GM19372 (cell line): Measurements from ENCODE around the gene BLOC1S6.

ENCODE experiments used
- ATAC-seq: cut with Tn5 transposase; IDR thresholded peaks from one replicate; pipeline ENCODE4 v1.9.1; 2021; ENCODE audit warnings: mild to moderate bottlenecking, low read depth, moderate library complexity; ENCODE audit not compliant: unreplicated experiment

BLOC1S6 gene

DNA sequence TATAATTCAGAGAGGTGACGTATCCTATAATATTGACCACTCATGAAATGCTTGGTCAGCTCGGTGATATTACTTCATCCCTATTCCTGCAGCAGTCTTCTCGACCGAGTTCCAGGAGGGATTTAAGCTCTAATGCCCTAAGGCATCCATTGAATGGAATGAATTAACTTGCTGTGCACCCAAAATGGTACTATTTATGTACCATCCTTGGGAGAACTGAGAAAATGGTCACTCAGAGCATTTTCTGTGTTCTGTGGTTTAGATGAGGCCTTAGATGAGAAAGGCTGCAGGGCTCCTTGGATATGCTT is 638 bp downstream of the BLOC1S6 start:
- ATAC-seq = no peak

DNA sequence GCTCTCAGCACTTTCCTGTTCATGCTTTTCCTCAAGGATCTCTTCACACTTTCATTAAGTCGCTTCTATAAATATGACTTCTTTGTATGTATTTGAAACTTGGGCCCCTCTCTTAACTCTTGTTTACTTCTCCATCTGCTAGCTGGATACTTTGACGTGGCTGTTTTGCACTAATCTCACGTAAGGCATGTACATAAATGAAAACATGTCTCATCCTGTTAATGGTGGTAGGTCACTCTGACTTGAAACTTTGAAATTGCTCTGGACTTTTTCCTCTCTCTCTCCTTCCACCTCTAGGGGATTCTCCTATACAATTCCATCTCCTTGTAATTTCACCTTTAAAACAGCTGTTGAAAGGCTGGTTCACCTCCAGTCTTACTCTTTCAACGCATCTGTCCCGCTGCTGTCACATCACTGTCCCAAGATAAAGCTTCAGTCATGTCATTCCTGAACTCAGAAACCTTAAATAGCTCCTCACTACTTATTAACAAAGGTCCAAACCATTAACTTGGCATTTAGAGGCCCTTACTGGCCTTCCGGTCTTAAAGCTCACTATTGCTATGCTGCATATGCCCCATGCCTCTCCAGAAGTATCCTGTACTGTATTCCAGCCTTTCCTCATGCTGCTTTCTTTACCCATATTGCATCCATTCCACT is 1.2 kb downstream of the BLOC1S6 start:
- ATAC-seq = no peak

DNA sequence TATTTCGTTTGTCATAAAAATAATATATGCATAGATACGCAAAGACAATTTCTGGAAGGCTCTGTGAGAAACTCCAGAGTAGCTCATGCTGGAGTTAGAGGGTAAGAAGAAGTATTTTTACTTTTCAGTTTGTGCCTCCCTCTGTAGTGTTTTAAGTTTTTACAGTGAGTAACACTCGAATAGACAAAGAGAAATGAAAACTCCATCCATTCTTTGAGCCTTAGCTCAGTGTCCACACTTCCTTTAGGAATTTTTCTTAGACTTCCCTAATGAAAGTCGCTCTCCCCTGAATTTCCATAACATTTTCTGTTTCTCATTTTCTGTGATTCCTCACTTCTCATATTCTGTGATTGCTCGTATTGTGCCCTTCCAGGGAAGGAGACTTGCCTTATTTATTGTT is 2.1 kb downstream of the BLOC1S6 start:
- no peak for ATAC-seq

DNA sequence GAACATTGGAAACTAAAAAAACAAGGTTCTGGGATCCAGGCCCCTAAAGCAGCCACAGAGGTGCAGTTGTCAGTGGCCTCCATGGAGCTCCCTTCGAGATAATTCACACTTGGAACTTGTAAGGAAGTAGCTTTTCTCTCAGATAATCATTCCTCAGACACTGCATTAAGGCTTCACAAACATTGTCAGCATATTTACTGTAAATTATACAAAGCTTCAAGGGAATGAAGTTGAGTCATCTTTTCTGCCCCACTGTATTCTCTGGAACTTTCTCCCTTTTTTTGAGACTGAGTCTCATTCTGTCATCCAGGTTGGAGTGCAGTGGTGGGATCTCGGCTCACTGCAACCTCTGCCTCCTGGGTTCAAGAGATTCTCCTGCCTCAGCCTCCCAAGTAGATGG is 7.1 kb downstream of the BLOC1S6 start:
- no peak for ATAC-seq

DNA sequence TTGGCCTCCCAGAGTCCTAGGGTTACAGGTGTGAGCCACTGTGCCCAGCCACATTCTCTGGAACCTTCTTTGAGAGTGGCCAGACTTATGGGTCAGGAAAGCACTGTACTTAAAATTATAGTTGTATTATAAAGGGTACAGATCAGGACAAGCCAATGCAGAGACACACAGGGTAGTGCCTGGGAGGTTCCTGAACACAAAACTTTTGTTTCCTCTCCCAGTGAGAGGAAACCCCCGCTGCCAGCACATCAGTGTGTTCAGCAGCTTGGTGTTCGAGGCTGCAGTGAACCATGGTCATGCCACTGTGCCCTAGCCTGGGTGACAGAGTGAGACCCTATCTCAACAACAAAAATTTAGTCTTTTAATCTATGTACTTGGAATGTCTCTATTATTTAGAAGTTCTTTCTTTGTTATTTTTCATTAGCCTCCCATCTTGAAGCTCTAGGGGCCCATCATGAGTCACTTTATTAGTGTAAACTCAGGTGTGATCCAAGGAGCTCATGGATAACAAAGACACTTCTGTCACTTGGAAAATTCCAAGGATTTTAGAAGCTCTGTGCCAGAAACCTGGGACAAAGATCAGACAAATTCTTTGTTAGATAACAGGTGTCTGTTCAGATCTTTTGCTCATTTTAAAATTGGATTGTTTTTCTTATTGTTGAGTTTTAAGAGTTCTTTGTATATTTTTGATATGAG is 7.8 kb downstream of the BLOC1S6 start:
- no peak for ATAC-seq

DNA sequence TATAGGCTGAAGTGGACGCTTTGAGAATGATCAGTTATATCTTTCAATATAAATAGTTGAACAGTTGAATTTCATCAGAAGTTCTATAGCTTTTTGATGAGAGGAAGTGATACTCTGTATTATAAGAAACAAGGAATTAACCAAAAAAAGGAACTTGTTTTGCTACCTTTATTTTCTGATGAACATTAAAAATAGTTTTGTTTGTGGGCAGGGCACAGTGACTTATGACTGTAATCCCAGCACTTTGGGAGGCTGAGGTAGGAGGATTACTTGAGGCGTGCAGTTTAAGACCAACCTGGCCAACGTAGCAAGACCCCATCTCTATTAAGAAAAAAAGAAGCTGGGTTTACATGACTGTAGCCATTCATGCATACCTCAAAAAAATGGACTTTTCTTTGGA is 16.7 kb downstream of the BLOC1S6 start:
- no peak for ATAC-seq

DNA sequence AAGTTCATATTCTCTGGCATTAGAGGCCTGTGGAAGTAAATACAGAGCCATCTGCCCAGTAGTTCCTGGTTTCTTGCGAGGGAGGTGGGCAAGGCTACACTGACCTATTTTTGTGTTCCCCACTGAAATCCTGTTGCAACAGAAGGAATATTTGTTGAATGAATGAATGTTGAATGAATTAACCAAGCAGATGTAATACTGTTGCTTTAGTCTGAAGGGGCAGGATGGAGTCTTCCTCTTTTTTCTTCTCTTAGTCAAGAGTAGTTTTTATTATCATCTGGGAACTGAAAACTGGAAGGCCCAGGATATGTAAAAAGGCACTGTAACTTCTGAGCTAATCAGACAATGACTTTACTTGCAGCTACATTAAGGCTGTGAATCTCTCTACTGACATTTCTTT is 17.1 kb downstream of the BLOC1S6 start:
- ATAC-seq = no peak

DNA sequence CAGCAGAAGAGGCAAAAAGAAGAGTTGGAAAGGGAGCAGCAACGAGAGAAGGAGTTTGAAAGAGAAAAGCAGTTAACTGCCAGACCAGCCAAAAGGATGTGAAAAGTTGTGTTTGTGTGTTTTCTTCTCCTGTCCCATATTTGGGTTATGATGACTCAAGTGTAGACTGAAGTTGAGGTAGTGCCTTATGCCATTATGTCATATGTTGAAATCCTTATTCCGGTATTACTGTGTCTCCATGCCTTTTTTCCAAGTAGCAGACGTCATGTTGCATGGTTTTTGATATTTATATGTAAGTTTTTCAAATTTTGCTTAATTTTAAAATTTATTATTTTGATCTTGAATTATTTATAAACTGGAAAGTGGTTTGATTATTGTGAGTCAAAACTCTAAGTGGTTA is 19.2 kb downstream of the BLOC1S6 start:
- no peak for ATAC-seq

DNA sequence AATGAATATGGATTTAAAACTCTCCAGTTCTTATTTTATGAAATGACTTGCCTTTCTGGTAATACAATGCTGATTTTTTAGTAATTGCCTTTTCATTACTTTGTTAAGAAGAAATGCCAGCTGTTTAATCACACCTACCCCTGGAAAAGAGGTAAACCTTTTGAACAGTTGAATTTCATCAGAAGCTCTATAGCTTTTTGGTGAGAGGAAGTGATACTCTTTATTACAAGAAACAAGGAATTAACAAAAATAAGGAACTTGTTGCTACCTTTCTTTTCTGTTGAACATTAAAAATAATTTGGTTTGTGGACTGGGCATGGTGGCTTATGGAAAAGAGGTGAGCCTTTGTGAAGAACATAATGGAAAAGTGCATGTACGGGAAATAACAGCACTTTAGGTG is 19.7 kb downstream of the BLOC1S6 start:
- no peak for ATAC-seq

DNA sequence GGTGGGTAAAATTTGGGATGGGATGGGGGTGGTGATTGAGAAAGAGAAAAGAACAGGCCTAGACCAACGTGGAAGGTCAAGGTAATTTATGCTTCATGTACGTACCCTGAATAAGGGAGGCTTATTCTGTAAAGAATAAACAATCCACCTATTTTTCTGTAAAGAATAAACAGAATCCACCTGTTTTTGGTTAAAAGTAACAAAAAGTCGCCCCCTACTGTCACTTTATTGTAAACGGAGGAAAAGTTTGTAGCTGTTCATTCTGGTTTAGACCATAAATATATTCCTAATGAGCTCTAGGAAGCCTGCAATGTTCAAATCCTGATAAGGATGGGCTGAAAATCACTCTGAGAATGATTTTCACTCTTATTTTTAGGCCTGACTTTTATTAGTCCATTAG is 24.1 kb downstream of the BLOC1S6 start:
- no peak for ATAC-seq

DNA sequence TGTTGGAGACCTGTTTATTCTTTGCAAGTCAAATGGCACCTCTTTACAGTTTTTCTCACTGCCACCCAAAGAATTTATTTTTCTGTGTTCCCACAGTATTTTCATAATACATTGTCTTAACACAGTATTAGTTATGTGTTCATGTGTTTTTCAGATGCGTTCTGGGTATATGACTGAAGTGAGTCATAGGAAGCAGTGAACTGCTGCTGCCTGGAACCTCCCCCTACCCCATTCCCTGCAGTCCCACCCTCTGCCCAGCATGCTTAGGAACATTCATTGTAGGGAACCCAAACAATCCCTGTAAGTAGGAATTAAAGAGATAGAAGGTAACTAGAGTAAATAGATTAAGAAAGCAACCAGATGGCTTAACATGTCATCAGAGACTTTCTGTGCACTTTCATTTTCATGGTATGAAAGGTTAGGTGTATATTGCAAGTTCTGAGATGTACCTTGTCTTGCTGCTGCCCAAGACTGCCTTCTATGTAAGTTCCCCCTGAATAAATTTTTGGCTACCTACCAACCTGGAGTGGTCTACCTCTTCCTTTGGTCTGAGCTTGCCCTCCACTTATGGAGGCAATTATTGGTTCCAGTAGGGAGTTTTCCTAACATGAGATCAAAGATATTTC is 25.7 kb downstream of the BLOC1S6 start:
- no peak for ATAC-seq

DNA sequence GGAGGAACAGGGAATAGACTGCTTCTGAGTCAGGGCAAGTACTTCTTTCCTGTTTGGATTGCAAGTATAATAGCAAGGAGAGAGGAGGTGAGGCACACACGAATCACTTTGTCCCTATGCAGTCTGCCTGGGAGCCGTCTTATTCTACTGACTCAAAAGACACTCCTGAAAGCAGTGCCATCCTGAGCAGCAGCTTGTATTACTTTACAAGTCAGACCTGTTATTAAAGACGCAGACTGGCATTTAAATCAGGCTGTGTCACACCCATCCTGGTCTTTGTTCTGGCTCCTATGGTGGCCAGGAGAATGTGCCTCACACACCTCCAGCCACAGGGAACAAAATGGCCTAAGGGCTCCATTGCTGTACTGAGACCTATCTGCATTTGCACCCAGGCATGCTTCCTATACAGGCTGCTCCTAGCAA is 29.7 kb downstream of the BLOC1S6 start:
- no peak for ATAC-seq

DNA sequence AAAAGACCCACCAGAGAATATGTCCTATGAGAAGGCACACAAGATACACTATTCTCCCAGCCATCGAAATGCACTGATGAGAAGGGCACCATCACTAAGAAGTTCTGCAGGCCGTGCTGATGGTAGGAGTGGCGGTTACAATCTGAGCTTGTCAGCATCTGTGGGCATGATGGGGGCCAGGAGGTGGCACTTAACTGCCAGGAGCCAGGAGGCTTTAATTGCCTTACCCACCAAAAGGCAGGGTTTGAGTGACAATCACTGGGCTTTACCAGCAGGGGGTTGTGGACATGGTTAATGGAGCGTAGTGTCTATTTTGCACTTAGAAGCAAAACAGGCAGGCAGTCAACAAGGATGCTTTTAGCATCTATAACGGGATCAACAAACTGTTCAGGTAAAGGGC is 31.6 kb downstream of the BLOC1S6 start:
- no peak for ATAC-seq

DNA sequence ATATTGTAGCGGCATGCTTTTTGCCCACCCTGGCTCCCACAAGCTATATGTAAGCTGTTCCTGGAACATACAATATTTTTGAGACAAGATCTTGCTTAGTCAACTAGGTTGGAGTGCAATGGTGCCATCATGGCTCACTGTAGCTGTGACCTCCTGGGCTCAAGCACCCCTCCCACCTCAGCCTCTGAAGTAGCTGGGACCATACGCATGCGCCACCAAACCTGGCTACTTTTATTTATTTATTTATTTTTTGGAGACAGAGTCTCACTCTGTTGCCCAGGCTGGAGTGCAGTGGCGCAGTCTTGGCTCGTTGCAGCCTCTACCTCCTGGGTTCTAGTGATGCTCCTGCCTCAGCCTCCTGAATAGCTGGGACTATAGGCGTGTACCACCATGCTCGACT is 41.0 kb downstream of the BLOC1S6 start:
- ATAC-seq = no peak

DNA sequence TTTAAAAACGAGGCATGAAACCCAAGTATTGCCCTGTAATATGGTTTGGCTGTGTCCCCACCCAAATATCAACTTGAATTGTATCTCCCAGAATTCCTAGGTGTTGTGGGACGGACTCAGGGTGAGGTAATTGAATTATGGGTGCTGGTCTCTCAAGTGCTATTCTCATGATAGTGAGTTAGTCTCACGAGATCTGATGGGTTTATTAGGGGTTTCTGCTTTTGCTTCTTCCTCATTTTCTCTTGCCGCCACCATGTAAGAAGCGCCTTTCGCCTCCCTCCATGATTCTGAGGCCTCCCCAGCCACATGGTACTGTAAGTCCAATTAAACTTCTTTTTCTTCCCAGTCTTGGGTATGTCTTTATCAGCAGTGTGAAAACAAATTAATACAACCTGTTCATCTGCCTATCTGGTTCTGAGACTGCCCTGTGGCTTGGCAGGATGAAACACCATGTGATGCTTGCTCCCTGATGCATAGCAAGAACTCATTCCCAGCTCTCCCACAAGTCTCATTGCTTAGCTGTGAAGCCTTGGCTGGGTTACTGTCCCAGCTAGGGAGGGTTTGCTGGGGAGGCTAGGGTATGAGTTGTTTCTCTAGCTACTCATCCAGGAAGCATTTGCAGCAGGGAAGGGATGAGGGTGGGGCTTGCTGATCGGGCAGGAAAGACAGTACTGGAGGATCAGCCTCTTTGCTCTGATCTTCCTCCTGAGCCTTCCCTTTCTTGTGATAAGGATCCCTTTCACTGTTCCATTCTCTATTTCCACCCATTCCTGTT is 43.9 kb downstream of the BLOC1S6 start:
- ATAC-seq = no peak

DNA sequence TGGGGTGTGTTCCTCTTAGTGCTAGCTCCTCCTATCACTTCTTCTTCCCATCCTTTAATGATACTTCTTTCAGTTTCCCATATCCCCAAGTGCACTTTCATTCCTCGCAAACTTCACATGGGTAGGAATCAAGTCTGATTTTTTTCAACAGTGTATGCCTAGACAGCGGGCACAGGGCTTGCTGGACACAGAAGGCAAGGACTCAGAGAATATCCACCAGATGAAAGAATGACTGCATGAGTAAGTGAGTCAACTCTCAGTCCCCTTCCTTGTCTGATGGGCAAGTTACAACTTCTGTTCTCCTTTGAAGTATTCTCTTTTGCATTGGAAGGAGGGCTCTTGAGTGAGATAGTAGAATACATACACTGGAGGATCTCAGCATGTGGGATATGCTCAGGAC is 44.6 kb downstream of the BLOC1S6 start:
- no peak for ATAC-seq

DNA sequence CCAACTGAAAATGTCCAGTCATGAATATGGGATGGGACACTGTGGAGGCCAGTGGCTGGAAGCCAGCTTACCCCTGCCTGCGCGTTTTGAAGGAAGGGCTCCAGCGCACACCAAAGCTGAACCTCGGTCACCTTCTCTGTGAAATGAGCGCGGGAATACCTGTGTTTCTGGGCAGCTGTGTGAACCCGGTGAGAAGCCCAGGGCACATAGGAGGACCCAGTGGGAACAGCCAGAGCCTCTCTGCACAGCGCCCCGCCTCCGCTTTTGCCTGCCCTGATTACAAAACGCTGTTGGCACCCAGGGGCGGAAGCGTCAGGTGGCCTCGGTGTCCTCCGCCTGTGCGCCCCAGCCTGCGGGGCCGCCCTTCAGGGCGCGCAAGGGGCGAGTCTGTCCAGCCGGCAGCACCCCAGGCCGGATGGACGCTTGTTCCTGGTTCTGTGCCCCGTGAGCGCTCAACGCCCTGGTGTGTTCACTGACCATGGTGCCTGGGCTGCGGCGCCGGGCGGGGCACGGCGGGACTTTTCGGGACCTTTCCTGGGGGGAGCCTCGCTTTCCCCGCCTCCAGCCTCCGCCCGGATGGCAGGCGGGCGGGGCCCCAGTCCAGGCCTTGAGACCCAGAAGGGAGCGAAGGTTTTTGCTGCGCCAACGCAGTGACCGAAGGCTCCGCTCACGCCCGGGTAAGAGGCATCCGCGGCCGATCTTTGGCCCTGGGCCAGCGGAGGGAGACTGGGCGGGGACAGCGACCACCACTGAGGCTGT is 47.4 kb downstream of the BLOC1S6 start, which contains the start of gene SQOR:
TSS of gene SQOR (plus strand) at position 598 of the 759 bp plus-strand sequence. CDS start 23,895 bp downstream, outside the sequence.
- ATAC-seq = peak; percentile 63

DNA sequence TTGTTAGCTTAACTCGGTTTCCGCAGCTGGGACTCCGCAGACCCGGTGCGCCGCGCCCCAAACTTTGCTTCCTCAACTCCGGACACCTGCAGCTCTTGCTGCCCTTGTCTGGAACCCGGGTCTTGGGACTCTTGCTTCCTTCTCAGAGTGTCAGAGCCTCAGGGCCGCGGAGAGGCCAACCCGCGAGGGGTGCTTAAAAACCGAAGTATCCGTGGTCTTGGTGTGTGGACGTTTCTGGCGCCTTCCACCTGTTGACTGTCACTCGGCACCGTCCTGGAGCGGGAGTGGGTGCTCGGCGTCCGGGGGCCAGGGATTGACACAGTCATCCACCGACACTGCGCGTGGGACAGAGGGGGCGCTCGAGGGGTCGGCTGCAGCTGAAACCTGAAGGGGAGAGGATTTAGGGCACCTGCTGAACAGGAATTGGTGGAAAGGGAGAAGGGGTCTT is 48.0 kb downstream of the BLOC1S6 start:
- peak; percentile 42 for ATAC-seq

DNA sequence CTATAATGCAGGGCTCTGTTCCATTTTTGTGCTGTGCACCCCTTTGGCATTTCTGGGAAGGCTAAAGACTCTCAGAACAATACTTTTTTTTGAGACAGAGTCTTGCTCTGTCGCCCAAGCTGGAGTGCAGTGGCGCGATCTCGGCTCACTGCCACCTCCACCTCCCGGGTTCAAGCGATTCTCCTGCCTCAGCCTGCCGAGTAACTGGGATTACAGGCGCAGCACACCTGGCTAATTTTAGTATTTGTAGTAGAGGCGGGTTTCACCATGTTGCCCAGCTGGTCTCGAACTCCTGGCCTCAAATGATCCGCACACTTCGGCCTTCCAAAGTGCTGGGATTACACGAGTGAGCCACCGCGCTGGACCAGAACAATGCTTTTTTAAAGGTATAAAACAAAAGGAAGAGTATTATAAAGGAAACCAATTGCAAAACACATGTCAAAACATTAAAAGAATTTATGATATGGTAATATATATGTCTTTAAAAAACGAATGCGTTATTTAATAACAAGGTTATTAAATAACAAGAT is 48.6 kb downstream of the BLOC1S6 start:
- no peak for ATAC-seq

DNA sequence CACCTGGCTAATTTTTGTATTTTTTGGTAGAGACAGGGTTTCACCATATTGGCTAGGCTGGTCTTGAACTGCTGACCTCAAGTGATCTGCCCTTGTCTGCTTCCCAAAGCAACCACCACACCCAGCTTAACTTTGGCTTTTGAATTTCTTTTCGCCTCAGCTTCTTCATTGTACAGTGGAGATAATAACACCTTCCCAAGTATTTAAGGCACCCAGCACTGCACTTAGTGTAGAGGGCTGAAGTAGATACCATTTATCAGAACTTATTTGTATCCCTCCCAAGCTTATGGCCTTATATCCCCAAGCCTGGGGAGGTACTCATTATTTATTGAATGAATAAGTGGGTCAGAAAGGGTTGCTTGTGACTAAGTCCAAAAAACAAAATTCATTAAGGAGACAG is 50.0 kb downstream of the BLOC1S6 start:
- ATAC-seq = no peak
